Progenitor cell of endocrine pancreas (in vitro differentiated cells): ENCODE results near the gene ZC3H18. TPM values are rescaled to one million over a fixed set of nuclear protein-coding genes. Genes with fewer than 3 reads are reported as not detected.

Experiments used
- DNase-seq: peaks from one replicate; pipeline ENCODE4 v3.0.0; 2021; ENCODE audit warnings: low spot score; ENCODE audit not compliant: unreplicated experiment
- H3K27ac Mint-ChIP-seq: 2 replicates; pipeline ENCODE4 v1.8.0; 2021; ENCODE audit warnings: mild to moderate bottlenecking, moderate library complexity, mixed read lengths
- H3K27me3 Mint-ChIP-seq: 2 replicates; pipeline ENCODE4 v1.8.0; 2021; ENCODE audit warnings: mixed read lengths
- H3K36me3 Mint-ChIP-seq: 2 replicates; pipeline ENCODE4 v1.8.0; 2022; ENCODE audit warnings: mixed read lengths; ENCODE audit not compliant: insufficient read depth
- H3K4me1 Mint-ChIP-seq: 2 replicates; pipeline ENCODE4 v1.8.0; 2021; ENCODE audit warnings: low read depth, mixed read lengths
- H3K4me3 Mint-ChIP-seq: 2 replicates; pipeline ENCODE4 v1.8.0; 2021; ENCODE audit warnings: low read depth, mild to moderate bottlenecking, moderate library complexity, mixed read lengths
- H3K9me3 Mint-ChIP-seq: 2 replicates; pipeline ENCODE4 v1.8.0; 2021; ENCODE audit warnings: low read depth, mixed read lengths
- total RNA-seq: library from RNA; stranded (reverse); gene quantifications from 2 replicates; pipeline ENCODE4 v1.2.1, GENCODE V29; 2021
- TF ChIP-seq, protein P1 (sequence below): fragments of 200-600 bp; sonication (generic); IDR thresholded peaks from one replicate; pipeline ENCODE4 v1.5.0; 2021; ENCODE audit warnings: antibody characterized with exemption, mild to moderate bottlenecking; ENCODE audit not compliant: unreplicated experiment

The ZC3H18 gene
- total RNA-seq, 1 donor from 2014 or later: 70.7 TPM

GRCh38 chr16:88524274-88524972 lies 45.8 kb upstream of the ZC3H18 start:
- H3K36me3 Mint-ChIP-seq: peaks cover 18% of the 10 kb centered on the region
- H3K4me1 Mint-ChIP-seq: peaks cover 20% of the 10 kb centered on the region
- no peak for DNase-seq
- TF ChIP-seq, protein P1, sequence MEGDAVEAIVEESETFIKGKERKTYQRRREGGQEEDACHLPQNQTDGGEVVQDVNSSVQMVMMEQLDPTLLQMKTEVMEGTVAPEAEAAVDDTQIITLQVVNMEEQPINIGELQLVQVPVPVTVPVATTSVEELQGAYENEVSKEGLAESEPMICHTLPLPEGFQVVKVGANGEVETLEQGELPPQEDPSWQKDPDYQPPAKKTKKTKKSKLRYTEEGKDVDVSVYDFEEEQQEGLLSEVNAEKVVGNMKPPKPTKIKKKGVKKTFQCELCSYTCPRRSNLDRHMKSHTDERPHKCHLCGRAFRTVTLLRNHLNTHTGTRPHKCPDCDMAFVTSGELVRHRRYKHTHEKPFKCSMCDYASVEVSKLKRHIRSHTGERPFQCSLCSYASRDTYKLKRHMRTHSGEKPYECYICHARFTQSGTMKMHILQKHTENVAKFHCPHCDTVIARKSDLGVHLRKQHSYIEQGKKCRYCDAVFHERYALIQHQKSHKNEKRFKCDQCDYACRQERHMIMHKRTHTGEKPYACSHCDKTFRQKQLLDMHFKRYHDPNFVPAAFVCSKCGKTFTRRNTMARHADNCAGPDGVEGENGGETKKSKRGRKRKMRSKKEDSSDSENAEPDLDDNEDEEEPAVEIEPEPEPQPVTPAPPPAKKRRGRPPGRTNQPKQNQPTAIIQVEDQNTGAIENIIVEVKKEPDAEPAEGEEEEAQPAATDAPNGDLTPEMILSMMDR: no peak
- H3K27me3 Mint-ChIP-seq: no peaks in the 10 kb centered on the region
- H3K27ac Mint-ChIP-seq: no peak overlapping the region
- no peak overlapping the region for H3K4me3 Mint-ChIP-seq
- no peaks in the 10 kb centered on the region for H3K9me3 Mint-ChIP-seq

DNA sequence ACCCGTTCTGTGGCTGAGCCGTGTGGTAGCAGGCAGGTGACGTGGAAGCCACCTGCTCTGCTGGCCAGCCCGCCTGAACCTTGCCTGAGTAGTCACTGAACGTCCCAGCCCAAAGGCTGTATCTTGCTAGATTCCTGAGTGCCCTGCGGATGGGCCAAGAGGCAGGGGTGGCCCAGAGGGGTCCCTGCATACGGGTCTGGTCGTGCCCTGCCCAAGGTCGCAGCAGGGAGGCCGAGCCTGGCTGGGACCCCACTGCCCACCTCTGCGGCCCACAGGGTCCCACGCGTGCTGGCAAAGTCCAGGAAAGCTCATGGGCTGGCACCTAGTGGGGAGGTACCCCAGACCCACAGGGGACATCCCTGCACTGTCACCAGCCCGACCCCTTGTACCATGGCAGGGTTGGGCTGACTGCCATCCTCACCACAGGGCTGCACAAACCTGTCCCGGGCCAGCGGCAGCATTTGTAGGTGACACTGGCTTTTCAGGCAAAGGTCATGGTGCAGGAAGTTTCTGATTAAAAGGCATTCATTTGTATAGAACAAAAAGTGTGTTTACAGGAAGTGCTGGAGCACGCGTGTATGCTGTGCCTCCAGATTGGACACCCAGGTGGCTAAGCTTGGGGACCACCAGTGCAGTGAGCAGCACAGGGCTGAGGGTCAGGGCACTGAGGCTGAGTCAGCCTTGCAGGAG lies 45.1 kb upstream of the ZC3H18 start:
- TF ChIP-seq, protein P1: no peak
- no peaks in the 10 kb centered on the region for H3K27me3 Mint-ChIP-seq
- peaks cover 23% of the 10 kb centered on the region for H3K4me1 Mint-ChIP-seq
- H3K9me3 Mint-ChIP-seq: no peaks in the 10 kb centered on the region
- no peak for DNase-seq
- H3K4me3 Mint-ChIP-seq: no peak overlapping the region
- peak overlapping the region; percentile 67 for H3K27ac Mint-ChIP-seq
- H3K36me3 Mint-ChIP-seq: peaks cover 19% of the 10 kb centered on the region

DNA sequence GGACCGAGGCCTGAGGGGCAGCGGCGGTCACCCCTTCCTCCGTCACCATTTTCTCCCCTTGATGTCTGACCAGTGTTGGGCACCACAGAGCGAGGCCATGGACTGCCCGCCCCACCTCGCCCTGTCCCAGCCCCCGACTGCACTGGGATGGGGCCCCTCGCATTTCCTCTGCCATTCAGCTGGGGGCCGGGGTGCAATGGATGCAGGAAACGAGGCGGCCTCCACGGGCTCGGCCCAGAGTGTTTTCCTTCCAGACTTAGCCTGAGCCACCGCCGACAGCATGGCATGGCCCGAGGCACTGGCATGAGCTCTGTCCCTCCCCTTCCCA lies 44.6 kb upstream of the ZC3H18 start:
- Mint-ChIP-seq H3K4me3 (no peak overlapping the region), H3K27me3 (no peaks in the 10 kb centered on the region), H3K27ac (peak overlapping the region; percentile 67), H3K36me3 (peaks cover 22% of the 10 kb centered on the region), H3K4me1 (peaks cover 27% of the 10 kb centered on the region), H3K9me3 (no peaks in the 10 kb centered on the region)
- TF ChIP-seq, protein P1: no peak
- DNase-seq: no peak

- H3K4me3 Mint-ChIP-seq: no peak overlapping the region
- H3K27me3 Mint-ChIP-seq: no peaks in the 10 kb centered on the region
- peaks cover 28% of the 10 kb centered on the region for H3K4me1 Mint-ChIP-seq
- DNase-seq: no peak
- H3K36me3 Mint-ChIP-seq: peaks cover 22% of the 10 kb centered on the region
- H3K9me3 Mint-ChIP-seq: no peaks in the 10 kb centered on the region
- no peak overlapping the region for H3K27ac Mint-ChIP-seq
- TF ChIP-seq, protein P1: no peak
Observed at GRCh38 chr16:88526008-88526905, 43.9 kb upstream of the ZC3H18 start.

DNA sequence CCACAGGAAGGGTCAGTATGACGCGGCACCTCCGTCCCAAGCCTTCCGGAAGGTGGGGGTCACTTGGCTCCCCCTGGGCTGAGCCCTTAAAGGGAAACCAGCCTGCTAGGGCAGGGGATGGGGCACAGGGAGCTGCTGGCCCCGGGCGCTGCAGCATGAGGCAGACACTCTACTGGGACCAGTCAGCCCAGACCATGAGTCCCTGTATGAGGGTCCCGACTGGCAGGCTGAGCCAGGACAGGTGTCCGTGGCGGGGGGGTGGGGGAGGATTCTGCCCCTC lies 43.4 kb upstream of the ZC3H18 start:
- H3K4me1 Mint-ChIP-seq: peaks cover 28% of the 10 kb centered on the region
- TF ChIP-seq, protein P1: no peak
- H3K36me3 Mint-ChIP-seq: peaks cover 25% of the 10 kb centered on the region
- H3K27me3 Mint-ChIP-seq: no peaks in the 10 kb centered on the region
- H3K9me3 Mint-ChIP-seq: no peaks in the 10 kb centered on the region
- H3K27ac Mint-ChIP-seq: no peak overlapping the region
- no peak for DNase-seq
- H3K4me3 Mint-ChIP-seq: no peak overlapping the region
